ENCODE data around the gene TRPC1.

TRPC1 gene

GRCh38 chr3:142839831-142840230 is 116.0 kb downstream of the TRPC1 start:
- no peak for DNase-seq (ENCODE audit: low read depth)

GRCh38 chr3:142844339-142844977 is 120.6 kb downstream of the TRPC1 start:
- DNase-seq (ENCODE audit: low read depth): peak; percentile 29

GRCh38 chr3:142846779-142847577 is 123.1 kb downstream of the TRPC1 start:
- DNase-seq (ENCODE audit: low read depth): no peak

GRCh38 chr3:142849148-142849547 is 125.3 kb downstream of the TRPC1 start:
- no peak for DNase-seq (ENCODE audit: low read depth)

- peak; percentile 50 for DNase-seq (ENCODE audit: low read depth)
These were observed 126.7 kb downstream of the TRPC1 start for GRCh38 chr3:142850395-142851023.

GRCh38 chr3:142852009-142852408 is 128.2 kb downstream of the TRPC1 start:
- no peak for DNase-seq (ENCODE audit: low read depth)

- DNase-seq (ENCODE audit: low read depth): no peak
These were observed 129.7 kb downstream of the TRPC1 start for GRCh38 chr3:142853270-142854168.

GRCh38 chr3:142857056-142857455 is 133.2 kb downstream of the TRPC1 start:
- DNase-seq (ENCODE audit: low read depth): no peak

Measured in fibroblast of the conjunctiva (primary cell).